Tibial nerve (tissue), 3 donors: ENCODE results near the gene JPT2.

Source experiments
- POLR2A ChIP-seq, 2 donors: fragments of 450-650 bp; IDR thresholded peaks; one replicate each; pipeline ENCODE4 v1.6.1; 2017; ENCODE audit warnings: antibody characterized with exemption in 2 of 2, mild to moderate bottlenecking in 2 of 2, moderate library complexity in 2 of 2
- TF ChIP-seq, protein P1 (sequence below), 5 experiments: fragments of 200-600 bp in 3 of 5; fragments of 450-650 bp in 2 of 5; sonication (generic) in 3 of 5; IDR thresholded peaks; one replicate each; pipeline ENCODE4 v1.5.1; 2016 to 2019; ENCODE audit warnings: antibody characterized with exemption in 5 of 5, mild to moderate bottlenecking in 3 of 5, moderate library complexity in 2 of 5

- TF ChIP-seq, protein P1, sequence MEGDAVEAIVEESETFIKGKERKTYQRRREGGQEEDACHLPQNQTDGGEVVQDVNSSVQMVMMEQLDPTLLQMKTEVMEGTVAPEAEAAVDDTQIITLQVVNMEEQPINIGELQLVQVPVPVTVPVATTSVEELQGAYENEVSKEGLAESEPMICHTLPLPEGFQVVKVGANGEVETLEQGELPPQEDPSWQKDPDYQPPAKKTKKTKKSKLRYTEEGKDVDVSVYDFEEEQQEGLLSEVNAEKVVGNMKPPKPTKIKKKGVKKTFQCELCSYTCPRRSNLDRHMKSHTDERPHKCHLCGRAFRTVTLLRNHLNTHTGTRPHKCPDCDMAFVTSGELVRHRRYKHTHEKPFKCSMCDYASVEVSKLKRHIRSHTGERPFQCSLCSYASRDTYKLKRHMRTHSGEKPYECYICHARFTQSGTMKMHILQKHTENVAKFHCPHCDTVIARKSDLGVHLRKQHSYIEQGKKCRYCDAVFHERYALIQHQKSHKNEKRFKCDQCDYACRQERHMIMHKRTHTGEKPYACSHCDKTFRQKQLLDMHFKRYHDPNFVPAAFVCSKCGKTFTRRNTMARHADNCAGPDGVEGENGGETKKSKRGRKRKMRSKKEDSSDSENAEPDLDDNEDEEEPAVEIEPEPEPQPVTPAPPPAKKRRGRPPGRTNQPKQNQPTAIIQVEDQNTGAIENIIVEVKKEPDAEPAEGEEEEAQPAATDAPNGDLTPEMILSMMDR (IDR thresholded peaks at IDR 0.05) = no peak
- no peak for TF ChIP-seq POLR2A (IDR thresholded peaks at IDR 0.05)
Observed at GRCh38 chr16:1639282-1639681, 38.8 kb upstream of the JPT2 start.
